ENCODE measurements around the gene STK32A.
"Not testable (repeated sequence)": the region's sequence is repeated elsewhere in the genome, so short reads cannot be mapped to it uniquely, and the experiment has no call there.

STK32A gene

DNA sequence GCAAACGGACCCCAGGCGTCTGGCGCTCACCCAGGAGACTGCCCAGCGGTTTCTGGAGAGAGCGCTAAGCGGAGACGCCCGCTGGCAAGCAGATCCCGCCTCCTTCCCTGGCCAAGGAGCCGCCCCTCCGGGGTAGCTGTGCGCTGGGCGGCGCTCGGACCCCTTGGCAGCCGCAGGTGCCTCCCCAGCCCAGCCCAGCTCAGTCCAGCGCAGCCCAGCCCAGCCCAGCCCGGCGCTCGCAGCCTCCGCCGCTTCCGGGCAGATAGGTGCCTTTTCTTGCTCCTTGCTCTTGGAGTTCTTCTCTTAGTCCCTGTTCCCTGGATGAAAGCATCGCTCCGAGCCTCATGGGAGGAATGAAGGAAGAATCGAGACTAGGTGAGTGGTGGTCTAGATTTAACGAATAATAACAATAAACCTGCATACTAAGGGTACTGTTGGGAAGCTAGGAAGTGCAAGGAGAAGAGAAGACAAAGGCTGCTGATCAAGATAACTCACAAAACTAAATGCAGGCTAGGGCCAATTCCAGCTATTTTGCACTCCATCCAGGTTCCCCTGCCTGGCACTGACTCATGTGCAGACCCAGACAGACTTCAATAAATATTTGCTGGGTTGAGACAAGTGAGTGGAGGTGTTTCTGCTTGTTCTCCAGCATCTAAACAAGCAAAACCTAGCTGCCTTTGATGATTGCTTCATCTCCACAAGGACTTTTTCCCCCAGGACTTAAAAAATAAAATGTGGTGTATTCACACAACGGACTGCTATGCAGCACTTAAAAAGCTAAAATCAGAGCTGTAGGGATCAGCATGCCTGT, at the start of gene STK32A:
STK32A (plus strand) TSS at position 202 of the 811 bp plus-strand sequence. CDS start 4,609 bp downstream, outside the sequence.
- no peak for DNase-seq (ENCODE audit: low read depth in 2 of 2)

DNA sequence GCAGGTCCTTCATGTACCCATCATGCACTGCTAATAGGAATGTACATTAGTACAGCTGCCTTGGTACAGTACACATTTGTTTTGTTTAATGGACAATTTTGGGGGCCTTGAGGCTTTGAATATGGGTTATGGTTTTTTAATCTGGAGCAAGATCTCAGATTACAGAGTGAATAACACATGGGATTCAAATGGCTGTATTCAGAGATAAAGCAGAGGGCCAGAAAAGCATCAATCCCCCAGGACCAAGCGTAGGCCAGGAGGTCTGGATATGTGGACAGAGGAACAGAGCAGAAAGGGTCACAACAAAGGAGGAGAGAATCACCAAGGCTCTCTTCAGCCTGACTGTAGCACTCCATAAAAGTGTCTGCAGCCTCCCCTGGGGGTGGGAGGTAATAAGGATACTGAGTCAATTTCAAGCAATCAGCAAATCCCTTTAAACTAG, 47.7 kb upstream of the STK32A start:
- DNase-seq (ENCODE audit: low read depth in 2 of 2), result no peak

DNA sequence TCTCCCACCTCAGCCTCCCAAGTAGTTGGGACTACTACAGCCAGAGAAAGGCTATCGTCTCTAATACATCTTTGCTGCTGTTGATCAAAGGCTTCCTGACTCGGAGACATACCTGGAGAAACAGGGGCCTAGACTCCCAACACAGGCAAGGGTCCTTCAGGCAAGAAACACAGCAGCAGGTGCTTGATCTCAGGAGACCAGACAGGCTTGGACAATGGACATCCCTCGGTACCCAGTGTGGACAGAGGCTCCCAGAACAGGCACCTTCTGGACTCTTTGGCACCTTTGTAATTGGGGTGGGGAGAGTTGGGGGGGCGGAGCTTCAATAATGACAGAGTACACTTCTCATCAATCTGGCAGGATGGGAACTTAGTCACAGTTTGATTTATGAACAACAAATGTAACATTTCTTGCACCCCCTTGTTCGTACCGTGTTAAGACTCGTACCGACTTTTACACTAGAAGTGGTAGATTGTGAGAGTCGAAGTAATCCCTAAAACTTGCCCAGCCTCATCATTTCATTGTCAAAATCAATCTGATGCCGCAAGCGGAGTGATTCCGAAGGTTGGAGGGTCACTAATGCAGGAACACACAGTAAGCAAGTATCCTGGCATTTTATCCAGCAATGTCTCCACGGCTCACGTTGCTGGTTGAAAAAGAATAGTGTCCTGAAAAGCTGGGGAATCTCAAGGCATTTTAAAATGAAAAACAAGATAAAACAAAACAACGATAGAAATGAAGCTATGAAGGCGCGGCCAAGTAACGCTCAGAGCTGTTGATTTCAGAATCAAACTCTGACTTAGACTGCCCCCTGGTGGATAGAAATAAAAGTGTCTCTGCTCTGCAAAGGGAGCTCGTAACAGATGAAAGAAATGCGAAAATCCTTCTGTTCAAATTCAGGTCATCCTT, 46.4 kb upstream of the STK32A start:
- peak in 1 of 2 donors; percentile 5 for DNase-seq (ENCODE audit: low read depth in 2 of 2)

DNA sequence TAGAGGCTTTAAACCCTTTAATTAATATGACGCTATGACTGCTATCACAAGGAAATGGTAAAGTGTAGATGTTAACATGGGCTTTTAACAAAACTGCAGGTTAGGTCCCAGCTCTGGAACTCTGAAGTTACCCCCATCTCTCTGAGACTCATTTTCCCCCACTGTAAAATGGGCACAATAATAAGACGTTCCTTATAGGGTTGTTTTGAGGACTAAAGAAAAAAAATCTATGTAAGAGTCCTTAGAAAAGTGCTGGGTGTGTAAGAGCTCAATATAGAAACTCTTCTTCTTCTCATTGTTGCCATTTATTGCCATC, 45.8 kb upstream of the STK32A start:
- DNase-seq (ENCODE audit: low read depth in 2 of 2), result no peak

DNA sequence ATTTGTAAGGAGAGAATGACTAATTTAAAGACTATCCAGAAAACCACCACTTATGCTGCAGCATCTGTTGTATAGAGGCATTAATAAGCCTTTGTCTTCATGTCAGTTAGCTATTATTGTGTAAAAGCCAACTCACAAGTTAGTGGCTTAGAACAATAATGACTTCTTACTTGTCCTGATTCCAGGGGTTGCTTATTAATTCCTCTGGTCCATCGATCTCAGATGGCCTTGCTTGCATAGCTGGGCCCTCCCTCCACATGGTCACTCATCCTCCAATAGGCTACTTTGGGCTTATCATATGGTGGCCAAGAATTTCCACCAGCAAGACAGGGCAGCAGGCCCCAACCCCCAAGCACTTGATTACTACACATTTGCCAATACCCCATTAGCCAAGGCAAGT, 44.5 kb upstream of the STK32A start:
- DNase-seq (ENCODE audit: low read depth in 2 of 2), result no peak

DNA sequence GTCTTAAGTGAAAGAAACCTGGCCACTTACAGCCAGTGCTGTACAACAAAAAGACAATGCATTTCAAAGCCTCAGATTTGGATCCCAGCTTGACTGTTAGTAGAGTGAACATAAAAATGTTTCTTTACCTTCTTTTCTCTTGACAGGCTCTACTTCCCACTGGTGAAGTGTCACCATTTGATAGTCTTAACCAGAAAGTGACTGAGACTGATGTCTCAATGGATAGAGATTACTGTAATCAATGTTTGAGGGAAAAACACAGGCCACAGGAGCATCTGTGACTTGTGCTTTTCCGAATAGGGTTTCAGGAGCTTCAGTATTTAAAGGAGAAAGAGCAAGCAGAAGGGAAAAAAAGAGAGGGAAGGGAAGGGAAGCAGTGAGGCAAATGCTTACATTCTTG, 41.7 kb upstream of the STK32A start:
- DNase-seq (ENCODE audit: low read depth in 2 of 2), result no peak

DNA sequence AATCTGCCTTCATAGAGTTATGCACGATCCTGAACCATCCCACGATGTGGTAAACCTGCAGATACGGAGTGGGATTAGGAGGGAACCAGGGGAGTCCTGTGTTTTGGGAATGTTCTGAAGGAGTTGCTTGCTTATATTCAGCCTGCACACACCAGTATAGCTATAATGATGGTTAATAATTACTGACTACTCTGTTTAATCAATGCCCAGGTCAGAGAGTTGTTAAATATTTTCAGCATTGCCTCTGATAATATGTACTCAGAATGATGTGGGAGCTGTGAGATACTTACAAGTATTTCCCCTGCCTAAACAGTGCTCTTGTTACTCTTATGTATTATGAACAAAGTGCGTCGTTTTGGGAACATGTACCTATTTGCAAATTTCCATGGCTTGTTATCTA, 34.8 kb upstream of the STK32A start:
- DNase-seq (ENCODE audit: low read depth in 2 of 2), result no peak

DNA sequence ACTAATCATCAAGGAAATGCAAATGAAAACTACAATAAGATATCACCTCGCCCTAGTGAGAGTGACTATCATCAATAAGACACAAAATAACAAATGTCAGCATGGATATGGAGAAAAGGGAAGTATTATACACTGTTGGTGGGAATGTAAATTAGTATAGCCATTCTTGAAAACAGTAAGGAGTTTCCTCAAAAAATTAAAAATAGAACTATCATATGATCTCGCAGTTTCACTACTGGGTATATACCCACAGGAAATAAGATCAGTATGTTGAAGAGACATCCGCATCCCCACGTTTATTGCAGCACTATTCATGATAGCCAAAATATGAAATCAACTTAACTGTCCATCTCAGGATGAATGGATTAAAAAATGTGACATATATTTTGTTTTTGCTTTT, 31.6 kb upstream of the STK32A start:
- no peak for DNase-seq (ENCODE audit: low read depth in 2 of 2)

DNA sequence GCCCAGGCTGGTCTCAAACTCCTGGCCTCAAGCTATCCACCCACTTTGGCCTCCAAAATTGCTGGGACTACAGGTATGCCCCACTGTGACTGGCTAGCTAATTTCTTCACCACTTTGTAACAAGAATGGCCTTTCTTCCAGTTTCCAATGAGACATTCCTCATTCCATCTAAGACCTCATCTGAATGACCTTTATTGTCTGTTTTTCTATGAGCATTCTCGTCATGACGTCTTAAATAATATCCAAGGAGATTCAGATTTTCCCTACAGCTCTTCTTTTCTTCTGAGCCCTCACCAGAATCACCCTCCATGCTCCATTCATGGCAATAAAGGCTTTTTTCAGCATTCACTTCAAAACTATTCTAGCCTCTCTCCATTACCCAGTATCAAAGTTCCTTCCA, 30.2 kb upstream of the STK32A start:
- DNase-seq (ENCODE audit: low read depth in 2 of 2), result no peak

DNA sequence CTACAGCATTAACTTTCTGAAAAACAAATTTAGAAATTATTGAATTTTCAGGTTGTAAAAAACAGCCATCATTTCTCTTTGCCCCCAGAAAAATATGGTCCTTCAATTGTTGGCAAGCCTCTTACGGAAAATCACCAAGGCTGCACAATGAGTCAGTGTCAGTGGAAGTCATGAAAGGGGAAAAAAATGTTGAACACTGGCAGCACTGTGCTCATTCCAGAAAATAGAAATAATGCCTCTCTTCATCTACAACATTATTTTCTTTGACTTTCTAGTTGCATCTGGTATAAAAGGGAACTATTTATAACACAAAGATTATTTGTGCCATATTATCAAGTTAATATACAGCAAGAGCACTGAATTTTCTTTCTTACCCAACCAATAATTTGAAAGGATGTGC, 26.7 kb upstream of the STK32A start:
- DNase-seq (ENCODE audit: low read depth in 2 of 2), result no peak

DNA sequence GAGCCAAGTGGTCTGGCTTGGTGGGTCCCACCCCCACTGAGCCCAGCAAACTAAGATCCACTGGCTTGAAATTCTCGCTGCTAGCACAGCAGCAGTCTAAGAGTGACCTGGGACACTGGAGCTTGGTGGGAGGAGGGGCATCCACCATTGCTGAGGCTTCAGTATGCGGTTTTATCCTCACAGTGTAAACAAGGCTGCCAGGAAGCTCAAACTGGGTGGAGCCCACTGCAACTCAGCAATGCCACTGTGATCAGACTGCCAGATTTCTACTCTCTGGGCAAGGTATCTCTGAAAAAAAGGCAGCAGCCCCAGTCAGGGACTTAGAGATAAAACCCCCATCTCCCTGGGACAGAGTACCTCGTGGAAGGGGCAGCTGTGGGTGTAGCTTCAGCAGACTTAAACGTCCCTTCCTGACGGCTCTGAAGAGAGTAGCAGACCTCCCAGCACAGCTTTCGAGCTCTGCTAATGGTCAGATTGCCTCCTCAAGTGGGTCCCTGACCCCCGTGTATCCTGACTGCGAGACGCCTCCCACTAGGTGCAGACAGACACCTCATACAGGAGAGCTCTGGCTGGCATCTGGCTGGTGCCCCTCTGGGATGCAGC, 18.2 kb upstream of the STK32A start:
- DNase-seq (ENCODE audit: low read depth in 2 of 2), result no peak

DNA sequence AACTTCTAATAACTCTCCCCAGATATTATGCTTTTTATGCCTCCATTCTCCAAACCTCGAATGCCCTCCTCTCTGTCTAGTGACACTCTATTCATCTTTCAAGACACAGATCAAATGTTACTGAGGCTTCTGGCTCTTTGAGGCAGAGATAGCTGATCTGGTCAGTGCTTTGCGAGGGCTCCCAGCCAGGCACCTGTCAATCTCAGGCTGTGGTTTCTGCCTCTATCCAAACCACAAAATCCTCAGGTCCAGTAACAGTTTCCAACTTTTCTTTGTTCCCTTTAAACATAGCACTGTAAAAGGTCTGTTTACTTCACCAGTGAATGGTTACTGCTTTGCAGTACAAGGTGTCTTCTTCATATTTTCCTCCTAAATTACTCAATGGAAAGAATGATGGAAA, 11.5 kb upstream of the STK32A start:
- no peak for DNase-seq (ENCODE audit: low read depth in 2 of 2)

DNA sequence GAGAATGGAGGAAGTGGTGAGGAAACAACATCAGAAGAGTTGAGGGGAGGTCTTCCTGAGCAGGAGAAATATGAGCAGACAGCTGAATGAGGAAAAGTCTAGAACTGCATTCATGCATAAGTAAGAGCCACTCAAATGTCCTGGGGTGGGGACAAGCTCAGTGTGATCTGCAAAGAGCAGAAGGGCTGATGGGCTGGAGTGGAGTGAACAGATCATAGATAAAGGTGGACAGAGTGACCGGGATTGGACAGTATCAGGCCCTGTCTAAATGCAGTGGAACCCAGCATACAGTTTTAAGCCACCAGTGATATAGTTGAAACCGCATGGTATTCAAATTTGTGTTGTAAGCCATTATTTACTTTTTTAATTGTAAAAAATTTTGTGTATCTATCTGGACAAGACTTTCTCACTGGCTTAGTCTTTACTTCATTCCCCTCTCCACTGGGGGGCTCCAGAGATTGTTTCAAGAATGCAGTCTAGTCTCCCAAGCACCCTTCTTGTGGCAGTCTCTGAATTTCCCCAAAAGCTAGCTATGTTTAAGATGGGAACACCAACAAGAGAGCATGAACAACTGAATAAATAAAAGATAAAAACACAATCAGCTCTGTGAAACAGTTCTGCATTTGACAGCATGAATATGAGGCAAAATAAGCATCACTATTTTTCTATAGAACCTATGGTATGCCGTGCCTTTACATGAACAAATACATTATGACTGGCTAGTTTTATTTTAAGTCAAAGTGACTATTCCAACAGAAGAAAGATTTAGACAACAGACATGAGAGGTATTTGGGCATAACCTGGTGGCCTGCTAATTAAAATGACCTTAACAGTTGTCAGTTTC, 10.7 kb upstream of the STK32A start:
- no peak for DNase-seq (ENCODE audit: low read depth in 2 of 2)

DNA sequence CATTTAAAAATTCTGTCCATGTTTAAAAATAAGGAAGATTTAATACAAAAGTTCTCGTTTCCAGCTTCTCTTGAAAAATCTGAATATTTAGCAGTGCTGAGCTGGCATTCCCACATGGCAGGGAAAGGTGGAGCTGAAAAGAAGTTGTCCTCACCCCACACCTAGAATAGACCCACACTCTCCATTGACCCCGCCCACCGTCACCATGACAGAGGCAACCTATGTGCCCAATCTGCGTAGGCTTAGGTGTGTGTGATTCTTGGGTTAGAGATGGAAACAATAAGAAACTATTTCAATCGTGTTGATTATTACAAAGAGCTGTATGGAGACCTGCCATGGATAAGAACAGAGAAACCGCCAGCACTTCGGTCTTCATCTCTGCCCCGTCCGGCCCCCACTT, 8.9 kb upstream of the STK32A start:
- no peak for DNase-seq (ENCODE audit: low read depth in 2 of 2)

DNA sequence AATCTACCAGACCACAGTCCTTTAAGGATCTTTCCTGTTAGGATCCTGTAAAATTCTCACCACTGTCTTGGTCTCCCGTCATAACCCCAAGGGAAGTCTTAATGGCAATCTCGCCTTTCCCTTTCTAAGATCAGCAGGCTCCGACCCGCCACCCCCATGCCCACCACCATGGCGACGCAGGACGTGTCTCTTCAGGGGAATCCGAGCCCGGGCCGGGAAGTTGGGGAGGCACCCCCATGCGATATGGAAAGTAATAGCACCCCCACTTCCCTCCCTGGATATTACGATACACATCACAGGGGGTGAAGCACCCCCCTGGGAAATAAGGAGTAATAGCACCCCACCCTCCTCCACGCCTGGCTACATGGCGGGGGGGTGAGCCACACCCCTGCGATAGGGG, 8.3 kb upstream of the STK32A start:
- DNase-seq (ENCODE audit: low read depth in 2 of 2), result no peak

DNA sequence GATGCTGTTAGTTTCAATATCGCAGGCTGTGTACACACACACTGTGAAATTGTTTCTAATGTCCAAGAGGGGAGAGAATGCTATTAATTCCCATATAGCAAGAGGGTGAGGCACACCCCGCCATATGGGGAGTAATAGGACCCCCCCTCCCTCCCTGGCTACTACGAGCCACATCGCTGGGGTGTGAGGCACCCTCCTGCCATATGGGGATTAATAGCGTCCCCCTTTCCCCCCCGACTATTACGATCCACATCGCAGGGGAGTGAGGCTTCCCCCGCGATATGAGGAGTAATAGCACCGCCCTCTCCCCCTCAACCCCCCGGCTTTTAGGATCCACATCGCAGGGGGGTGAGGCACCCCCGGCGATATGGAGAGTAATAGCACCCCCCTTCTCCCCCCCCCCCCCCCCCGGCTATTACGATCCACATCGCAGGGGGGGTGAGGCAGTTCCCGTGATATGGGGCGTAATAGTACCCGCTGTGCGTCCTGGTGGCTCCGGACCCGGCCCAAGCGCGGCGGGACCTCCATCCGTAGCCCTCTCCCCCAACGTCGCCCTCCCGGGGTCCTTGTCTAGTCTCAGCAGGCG, 494 bp upstream of the STK32A start:
- no peak for DNase-seq (ENCODE audit: low read depth in 2 of 2)

DNA sequence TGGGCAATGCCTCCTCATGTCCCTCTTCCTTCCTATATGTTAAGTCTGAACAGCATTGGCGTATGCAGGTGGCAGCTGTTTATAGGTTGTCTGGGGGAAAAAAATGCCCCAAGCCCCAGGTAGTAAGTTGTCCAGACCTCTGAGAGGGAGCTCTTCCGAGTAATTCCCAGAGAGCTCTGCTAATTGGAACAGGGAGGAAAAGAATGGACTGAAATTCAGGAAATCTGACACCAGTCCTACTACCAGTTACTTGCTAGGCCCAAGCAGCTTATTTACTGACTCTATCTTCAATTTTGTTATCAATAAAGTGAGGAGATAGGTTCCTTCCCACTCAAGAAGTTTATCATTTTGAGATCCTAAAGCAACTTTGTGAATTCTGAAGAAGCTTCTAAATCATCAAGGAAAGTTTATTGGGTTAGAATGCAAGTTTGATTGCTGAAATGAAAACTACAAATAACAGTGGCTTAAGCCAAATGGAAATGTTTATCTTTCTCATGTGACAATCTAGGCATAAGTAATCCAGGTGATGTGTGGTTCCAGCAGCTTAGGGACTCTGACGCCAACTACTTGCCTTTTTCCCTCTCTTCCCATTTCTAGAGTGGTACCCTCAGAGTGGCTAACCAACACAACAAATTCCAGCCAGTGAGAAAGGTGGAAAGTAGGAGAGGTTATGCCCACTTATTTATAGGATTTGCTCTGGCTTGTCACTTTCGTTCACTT, 5.6 kb downstream of the STK32A start:
- DNase-seq (ENCODE audit: low read depth in 2 of 2), result no peak

DNA sequence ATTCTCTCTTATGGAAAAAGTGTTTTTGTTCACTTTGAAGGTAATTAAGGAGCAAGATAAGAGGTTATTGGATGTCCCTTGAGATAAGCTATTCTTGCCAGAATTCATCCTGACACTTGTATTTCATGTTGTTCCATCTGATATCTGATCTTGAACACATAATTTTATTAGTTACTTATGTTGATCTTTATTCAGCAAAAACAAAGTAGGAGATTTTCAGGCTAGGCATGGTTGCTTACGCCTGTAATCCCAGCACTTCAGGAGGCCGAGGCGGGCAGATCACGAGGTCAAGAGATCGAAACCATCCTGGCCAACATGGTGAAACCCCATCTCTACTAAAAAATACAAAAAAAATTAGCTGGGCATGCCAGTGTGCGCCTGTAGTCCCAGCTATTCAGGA, 8.4 kb downstream of the STK32A start:
- DNase-seq (ENCODE audit: low read depth in 2 of 2), result not testable (repeated sequence)

DNA sequence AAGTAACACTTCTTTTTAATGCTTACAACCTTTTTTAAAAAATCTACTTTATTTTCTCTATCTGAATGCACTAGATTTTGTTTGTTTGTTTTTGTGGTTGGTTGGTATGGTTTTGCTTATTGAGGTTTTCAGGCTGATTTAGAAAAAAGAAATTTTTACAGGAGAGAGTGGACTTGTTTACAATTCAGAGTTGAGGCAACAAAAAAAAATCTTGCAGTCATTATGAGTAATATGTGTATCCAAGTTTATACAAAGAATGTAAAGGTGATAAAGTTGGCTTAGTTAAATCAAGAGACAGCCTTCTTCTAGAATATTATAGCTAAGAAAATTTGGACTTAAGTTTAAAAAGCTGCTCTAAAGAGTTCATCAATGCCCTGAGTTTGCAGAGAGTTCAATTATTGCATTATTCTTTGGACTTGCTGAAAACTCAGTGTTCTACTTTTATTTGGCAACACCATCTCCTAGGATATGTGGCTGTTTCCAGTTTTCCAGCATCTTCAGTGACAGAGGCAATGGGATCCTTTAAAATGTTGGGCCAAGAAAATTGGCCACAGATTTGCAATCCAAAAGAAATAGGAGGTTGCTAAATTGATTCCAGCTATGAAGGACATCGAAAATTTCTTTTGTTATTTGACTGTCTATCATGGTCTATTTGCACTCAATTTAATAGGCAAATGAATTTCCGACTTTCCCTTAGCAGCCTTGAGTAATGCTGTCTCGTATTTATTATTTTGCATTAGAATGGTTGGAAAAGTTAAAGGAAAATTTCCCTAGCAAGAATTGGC, 10.7 kb downstream of the STK32A start:
- DNase-seq (ENCODE audit: low read depth in 2 of 2), result no peak

DNA sequence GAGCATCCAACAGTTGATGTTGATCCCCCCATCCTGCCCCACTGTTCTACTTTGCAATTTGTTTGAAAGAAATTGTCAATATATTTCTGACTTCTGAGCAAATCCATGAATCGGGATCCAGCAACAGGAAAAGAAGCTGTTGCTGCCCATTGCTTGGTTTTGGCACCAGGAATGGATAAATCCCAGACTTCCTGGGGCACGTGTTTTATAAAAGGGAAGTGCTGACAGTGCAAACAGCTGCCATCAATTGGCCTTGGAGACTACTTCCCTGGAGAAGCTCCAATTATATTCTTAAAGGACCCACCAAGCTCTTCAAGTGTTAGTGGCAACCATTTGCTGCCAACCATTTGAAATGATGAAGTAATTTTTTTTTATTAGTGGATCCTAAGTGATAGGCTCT, 13.7 kb downstream of the STK32A start:
- no peak for DNase-seq (ENCODE audit: low read depth in 2 of 2)

Measured in activated CD8-positive, alpha-beta memory T cell treated with anti-CD3 and anti-CD28 coated beads for 4 hours (primary cell).